Measurements from ENCODE around the gene TAF8.
"Not testable (repeated sequence)": the region's sequence is repeated elsewhere in the genome, so short reads cannot be mapped to it uniquely, and the experiment has no call there.

The TAF8 gene, protein sequence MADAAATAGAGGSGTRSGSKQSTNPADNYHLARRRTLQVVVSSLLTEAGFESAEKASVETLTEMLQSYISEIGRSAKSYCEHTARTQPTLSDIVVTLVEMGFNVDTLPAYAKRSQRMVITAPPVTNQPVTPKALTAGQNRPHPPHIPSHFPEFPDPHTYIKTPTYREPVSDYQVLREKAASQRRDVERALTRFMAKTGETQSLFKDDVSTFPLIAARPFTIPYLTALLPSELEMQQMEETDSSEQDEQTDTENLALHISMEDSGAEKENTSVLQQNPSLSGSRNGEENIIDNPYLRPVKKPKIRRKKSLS

GRCh38 chr6:42050297-42051267, at the start of gene TAF8:
TSS of gene TAF8 (plus strand) at chr6:42050524. CDS start at chr6:42050542, 18 bp downstream.
- peak; percentile 80 to 85 (median 83) for DNase-seq (ENCODE audit: low read depth in 3 of 3)

DNA sequence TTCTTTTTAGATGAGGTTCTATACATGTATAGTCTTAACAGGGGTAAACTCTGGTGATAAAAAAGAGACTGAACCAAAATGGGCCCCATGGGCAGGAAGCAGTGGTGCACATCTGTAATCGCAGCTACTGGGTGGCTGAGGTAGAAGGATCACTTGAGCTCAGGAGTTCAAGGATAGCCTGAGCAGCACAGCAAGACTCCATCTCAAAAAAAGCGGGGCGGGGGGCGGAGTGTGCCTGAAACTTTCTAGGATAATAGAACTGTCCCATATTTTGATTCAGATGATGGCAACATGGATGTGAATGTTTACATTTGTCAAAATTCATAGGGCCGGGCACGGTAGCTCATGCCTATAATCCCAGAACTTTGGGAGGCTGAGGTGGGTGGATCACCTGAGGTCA, 48.8 kb upstream of the TAF8 start:
- no peak for DNase-seq (ENCODE audit: low read depth in 3 of 3)

DNA sequence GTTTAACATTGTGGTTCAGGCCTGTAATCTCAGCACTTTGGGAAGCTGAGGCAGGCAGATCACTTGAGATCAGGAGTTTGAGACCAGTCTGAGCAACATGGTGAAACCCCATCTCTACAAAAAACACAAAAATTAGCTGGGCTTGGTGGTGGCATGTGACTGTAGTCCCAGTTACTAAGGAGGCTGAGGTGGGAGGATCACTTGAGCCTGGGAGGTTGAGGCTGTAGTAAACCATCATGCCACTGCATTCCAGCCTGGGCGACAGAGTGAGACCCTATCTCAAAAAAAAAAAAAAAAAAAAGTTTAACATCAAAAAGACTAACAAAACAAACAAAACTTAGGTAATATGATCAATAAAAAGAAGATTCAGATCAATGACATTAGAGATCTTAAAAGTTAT, 46.7 kb upstream of the TAF8 start:
- DNase-seq (ENCODE audit: low read depth in 3 of 3) = not testable (repeated sequence)

- DNase-seq (ENCODE audit: low read depth in 3 of 3) = no peak
These were observed 42.8 kb upstream of the TAF8 start for GRCh38 chr6:42007286-42008137.

DNA sequence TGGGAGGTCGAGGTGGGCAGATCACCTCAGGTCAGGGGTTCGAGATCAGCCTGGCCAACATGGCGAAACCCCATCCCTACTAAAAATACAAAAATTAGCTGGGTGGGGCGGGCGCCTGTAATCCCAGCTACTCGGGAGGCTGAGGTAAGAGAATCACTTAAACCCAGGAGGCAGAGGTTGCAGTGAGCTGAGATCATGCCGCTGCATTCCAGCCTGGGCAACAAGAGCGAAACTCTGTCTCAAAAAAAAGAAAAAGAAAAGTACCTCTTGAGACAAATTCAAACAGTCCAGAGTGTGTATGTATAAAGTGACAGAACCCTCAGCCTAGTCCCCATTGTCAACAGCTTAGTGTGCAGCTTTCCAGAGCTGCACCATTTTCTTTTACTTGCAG, 42.2 kb upstream of the TAF8 start:
- DNase-seq (ENCODE audit: low read depth in 3 of 3) = not testable (repeated sequence)

- no peak for DNase-seq (ENCODE audit: low read depth in 3 of 3)
These were observed 40.5 kb upstream of the TAF8 start for GRCh38 chr6:42009844-42010184.

GRCh38 chr6:42010185-42010891, 40.0 kb upstream of the TAF8 start:
- no peak for DNase-seq (ENCODE audit: low read depth in 3 of 3)

GRCh38 chr6:42010909-42011308, 39.4 kb upstream of the TAF8 start:
- DNase-seq (ENCODE audit: low read depth in 3 of 3) = no peak

DNA sequence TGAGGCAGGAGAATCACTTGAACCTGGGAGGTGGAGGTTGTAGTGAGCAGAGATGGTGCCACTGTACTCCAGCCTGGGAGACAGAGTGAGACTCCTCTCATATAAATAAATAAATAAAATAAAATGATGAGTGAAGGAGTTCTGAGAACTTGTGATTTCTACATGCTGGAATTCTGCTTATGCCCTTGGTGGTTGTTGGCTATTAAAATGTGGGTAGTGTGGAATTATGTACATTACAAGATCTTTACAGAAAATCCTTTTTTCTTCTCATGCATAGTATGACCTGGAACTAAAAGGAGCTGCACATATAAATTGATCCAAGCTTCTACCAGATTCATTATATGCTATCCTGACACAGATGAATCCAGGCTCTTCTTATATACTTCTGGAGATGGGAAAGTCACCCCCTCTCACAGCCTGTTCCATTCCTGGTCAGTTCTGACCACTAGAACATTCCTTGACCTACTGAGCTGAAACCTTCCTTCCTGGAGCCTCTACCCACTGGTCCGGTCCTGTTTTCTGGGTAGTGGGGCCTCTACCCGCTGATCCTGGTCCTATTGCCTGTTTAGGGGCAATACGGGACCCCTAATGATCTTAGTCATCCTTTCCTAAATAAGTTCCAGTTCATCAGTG, 37.7 kb upstream of the TAF8 start:
- no peak for DNase-seq (ENCODE audit: low read depth in 3 of 3)

DNA sequence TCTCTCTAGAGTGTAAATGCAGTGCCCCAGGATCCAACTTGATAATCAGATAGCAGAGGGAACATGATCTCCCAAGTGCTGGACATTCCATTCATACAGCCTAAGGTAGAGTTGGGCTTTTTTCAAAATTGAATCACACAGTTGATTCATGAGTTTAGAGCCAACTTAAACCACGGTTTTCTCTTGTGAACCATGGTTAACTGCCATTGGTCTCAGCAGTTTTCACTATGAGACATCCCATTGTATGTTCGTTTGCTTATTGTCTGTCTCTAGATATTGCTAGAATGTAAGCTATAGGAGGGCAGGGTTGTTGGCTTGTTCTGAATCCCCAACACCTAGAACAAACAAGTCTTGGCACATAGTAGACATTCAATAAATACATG, 37.2 kb upstream of the TAF8 start:
- no peak for DNase-seq (ENCODE audit: low read depth in 3 of 3)

DNA sequence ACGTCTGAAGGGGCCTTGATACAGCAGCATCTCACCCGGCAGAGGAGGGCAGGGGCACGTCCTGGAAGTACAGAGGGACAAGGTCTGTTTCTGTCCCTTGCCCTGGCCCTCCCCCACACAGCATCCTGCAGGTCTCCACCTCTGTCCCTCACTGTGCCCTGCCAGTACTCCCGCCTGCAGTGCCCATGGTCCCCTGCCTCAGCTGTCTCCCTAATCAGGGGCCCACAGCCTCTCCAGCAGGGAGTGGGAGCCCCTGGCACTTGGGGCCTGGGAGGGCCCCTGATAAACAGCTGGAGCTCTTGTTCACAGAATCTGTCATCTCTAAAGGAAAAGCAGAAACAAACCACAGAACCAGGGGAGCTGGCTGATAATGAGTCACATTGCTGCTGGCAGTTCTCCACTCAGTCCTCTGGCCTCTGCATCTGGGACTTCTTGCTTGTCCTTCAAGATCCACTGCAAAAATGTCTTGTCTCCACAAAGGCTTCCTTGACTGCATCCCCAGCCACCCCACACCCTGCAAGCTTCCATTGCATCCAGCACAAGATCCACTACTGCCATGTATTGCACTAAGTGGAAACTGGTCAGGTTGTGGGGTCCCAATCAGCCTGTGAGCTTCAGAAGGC, 33.2 kb upstream of the TAF8 start:
- no peak for DNase-seq (ENCODE audit: low read depth in 3 of 3)

- no peak for DNase-seq (ENCODE audit: low read depth in 3 of 3)
These were observed 29.4 kb upstream of the TAF8 start for GRCh38 chr6:42020967-42021366.

DNA sequence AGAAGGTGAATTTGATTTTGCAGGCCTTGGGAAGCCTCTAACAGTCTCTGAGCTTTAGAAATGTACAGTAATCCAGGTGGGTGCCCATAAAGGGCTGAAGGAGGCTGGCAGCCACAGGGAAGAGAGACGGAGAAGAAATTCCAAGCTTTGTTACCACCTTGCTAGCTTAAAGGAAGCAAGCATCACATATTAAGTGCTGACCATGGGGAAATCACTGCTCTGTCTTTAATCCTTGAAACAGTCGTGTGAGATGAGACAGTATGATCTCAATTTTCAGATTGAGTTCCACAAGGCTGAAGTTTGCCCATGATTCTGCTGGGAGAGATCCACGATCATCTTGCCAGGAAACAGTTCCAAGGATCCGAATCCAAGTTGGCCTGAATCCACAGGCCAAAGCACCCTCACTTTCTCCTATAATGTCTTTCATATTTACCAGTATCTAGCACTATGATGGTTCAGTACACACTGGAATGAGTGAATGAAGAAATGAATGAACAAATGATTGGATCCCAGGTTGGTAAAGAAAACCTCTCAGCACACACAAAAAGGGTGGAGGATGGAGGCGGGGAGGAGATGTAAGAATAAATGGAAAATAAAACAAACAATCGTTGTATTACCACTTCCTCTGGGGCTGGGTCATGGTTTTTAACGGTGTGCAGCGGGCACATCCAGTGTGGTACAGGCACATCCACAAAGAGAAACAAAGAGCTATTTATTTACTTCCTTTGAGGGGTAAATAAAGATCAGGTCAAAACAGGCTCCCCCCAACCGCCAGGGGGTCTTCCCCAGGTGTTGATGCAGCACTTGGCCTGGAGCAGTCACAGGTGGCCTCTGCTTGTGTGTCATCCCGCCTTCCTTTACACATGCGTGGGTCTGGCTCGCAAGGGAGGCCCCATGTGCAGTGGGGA, 28.2 kb upstream of the TAF8 start:
- DNase-seq (ENCODE audit: low read depth in 3 of 3) = peak; percentile 47 to 57 (median 54)

DNA sequence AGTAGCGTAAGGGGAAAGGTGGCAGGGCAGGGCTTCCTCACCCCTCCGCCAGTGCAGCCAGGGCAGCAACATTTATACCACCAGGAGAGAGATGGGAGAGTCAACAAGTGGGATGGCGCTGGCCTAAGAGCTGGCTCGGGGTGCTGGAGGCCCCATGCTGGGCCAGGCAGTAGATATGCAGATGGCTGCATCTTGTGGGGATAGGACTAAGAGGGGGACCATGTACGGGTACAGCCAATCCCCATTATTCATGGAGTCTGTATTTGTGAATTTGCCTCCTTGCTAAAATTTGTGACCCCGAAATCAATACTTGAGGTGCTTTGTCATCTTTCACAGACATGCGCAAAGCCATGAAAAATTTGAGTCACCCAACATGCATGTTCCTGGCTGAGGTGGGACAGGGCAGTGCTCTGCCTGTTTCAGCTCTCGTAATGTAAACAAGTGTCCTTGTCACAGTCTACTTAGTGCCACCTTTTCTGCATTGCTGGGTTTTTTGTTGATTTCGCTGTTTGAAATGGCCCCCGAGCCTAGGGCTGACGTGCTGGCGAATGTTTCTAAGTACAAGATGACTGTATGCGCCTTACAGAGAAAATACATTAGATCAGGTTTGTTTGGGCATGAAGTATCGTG, 27.5 kb upstream of the TAF8 start:
- no peak for DNase-seq (ENCODE audit: low read depth in 3 of 3)

DNA sequence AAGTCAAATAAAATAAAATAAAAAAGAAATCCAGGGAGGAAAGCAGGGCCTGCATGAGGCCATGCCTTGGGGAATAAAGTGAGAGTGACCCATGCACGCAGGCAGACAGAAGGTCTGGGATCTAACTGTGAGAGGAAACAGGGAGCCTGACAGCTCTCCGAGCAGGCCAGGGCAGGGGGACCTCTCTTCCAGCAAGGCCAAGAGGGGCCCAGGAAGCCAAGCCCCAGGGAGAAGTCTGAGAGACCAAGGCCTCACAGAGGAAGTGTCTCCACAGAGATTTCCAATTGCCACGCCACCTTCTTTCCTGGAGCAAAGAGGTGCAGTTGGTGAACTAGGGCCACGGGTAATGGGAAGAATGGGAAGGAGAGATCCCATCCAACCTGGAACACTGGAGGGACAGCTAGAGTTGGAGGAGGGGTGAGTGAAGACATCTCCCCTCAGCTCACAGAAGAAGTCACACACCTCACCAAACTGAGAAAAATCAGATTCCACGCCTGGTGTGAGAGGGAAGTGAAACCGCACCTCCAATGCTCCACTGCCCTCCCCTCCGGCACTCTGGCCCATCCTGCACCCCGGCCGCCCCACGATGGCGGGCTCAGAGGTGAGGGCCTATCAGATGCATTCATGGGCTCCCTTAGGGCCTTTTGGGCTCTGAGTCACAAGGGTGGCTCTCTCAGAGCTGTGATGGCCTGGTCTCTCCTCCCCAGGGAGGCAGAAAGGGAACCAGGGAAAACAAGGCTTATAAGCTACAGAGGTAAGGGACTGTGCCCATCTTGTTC, 25.1 kb upstream of the TAF8 start:
- DNase-seq (ENCODE audit: low read depth in 3 of 3) = no peak

- DNase-seq (ENCODE audit: low read depth in 3 of 3) = no peak
These were observed 24.5 kb upstream of the TAF8 start for GRCh38 chr6:42025845-42026243.

DNA sequence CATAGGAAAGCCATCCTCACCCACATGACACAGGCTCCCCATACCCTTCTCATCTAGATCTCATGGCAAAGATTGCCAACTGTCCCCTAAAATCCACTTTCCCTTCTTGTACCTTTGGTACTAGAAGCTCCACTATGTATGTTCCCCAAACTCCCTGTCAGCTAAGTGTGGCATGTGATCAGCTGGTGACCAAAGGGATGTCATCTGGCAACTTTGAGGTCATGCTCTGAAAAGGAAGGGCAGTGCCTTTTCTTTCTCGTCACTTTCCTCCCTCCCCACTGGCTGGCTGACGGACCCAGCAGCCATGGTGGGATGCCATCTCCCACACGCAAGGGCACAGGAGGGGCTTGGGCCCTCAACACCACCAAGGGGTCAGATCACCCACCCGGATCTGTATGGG, 23.8 kb upstream of the TAF8 start:
- DNase-seq (ENCODE audit: low read depth in 3 of 3) = no peak

All from stimulated activated CD4-positive, alpha-beta T cell treated with anti-CD3 and anti-CD28 coated beads, TNF-alpha, amount 100 ng/mL, for 48 hours (primary cell).